HuH-7 (cell line): ENCODE results near the gene SCYGR2.

Experiments
- DNase-seq: peaks from one replicate; pipeline ENCODE4 v3.0.0; 2011; ENCODE audit warnings: low spot score

Gene SCYGR2

GRCh38 chr2:227613272-227613660, 14.6 kb downstream of the SCYGR2 start:
- no peak for DNase-seq

GRCh38 chr2:227614246-227614645, 15.6 kb downstream of the SCYGR2 start:
- DNase-seq, result no peak

GRCh38 chr2:227614740-227615139, 16.0 kb downstream of the SCYGR2 start, which contains the start of gene SCYGR3:
Gene SCYGR3, minus strand, starts transcription at chr2:227614840. Its CDS starts 0 bp downstream, at chr2:227614840.
- DNase-seq, result no peak

- no peak for DNase-seq
Observed at GRCh38 chr2:227615181-227615580, 16.5 kb downstream of the SCYGR2 start.

GRCh38 chr2:227615906-227616305, 17.2 kb downstream of the SCYGR2 start:
- no peak for DNase-seq

GRCh38 chr2:227616631-227617030, 17.9 kb downstream of the SCYGR2 start:
- DNase-seq, result no peak

- DNase-seq, result no peak
Observed at GRCh38 chr2:227617316-227618230, 18.9 kb downstream of the SCYGR2 start, which contains the start of gene SCYGR4. Gene SCYGR4, plus strand, starts transcription at chr2:227617498. Its CDS starts 0 bp downstream, at chr2:227617498.

GRCh38 chr2:227623226-227623625, 24.5 kb downstream of the SCYGR2 start:
- no peak for DNase-seq

- no peak for DNase-seq
Observed at GRCh38 chr2:227625420-227625819, 26.7 kb downstream of the SCYGR2 start.

- no peak for DNase-seq
Observed at GRCh38 chr2:227626580-227627151, 28.0 kb downstream of the SCYGR2 start.

GRCh38 chr2:227627769-227628168, 29.1 kb downstream of the SCYGR2 start:
- DNase-seq, result no peak

- DNase-seq, result no peak
Observed at GRCh38 chr2:227629435-227629834, 30.7 kb downstream of the SCYGR2 start.

GRCh38 chr2:227630322-227630721, 31.6 kb downstream of the SCYGR2 start:
- DNase-seq, result no peak

GRCh38 chr2:227632827-227633226, 34.1 kb downstream of the SCYGR2 start:
- no peak for DNase-seq

- no peak for DNase-seq
Observed at GRCh38 chr2:227634201-227634600, 35.5 kb downstream of the SCYGR2 start.

GRCh38 chr2:227642656-227643055, 44.0 kb downstream of the SCYGR2 start:
- DNase-seq, result no peak

GRCh38 chr2:227643990-227644551, 45.4 kb downstream of the SCYGR2 start:
- DNase-seq, result no peak
